ENCODE data around the gene OR4E1. TPM values are rescaled to one million over a fixed set of nuclear protein-coding genes. Genes with fewer than 3 reads are reported as not detected.
A peak's percentile ranks its signal among the peaks of the same experiment; 100 is the strongest.

Gene OR4E1, protein sequence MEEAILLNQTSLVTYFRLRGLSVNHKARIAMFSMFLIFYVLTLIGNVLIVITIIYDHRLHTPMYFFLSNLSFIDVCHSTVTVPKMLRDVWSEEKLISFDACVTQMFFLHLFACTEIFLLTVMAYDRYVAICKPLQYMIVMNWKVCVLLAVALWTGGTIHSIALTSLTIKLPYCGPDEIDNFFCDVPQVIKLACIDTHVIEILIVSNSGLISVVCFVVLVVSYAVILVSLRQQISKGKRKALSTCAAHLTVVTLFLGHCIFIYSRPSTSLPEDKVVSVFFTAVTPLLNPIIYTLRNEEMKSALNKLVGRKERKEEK
- not detected in 2 replicates for total RNA-seq

DNA sequence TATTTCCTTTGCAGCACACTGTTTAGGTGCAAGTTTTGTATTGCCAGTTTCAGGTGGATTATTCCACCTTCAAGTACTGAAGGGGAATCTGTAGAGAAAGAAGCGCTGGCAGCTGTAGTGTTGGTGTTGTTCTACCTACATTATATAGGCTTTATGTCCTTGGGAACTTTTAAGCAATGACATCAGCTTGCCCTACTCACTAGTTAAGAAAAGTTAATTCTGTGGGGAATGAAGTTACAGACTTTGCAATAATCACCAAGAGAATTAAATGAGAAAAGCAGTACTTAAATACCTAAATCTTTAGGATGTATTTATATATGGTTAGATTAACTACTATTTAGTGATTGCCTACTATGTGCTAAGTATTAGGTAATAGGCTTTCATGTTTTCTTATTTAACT, at the start of gene OR4E1:
Gene OR4E1, minus strand, starts transcription at position 101 of the 400 bp plus-strand sequence. CDS start 2,883 bp downstream, outside the sequence.
- TF ChIP-seq, protein P1, sequence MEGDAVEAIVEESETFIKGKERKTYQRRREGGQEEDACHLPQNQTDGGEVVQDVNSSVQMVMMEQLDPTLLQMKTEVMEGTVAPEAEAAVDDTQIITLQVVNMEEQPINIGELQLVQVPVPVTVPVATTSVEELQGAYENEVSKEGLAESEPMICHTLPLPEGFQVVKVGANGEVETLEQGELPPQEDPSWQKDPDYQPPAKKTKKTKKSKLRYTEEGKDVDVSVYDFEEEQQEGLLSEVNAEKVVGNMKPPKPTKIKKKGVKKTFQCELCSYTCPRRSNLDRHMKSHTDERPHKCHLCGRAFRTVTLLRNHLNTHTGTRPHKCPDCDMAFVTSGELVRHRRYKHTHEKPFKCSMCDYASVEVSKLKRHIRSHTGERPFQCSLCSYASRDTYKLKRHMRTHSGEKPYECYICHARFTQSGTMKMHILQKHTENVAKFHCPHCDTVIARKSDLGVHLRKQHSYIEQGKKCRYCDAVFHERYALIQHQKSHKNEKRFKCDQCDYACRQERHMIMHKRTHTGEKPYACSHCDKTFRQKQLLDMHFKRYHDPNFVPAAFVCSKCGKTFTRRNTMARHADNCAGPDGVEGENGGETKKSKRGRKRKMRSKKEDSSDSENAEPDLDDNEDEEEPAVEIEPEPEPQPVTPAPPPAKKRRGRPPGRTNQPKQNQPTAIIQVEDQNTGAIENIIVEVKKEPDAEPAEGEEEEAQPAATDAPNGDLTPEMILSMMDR (IDR thresholded peaks at IDR 0.05; ENCODE audit: insufficient read depth, low read depth, low read length), result no peak
- H3K4me3 ChIP-seq (ENCODE audit: low read depth, low read length), result no peak within 1 kb of the TSS
- no peak for DNase-seq (ENCODE audit: low read depth)

DNA sequence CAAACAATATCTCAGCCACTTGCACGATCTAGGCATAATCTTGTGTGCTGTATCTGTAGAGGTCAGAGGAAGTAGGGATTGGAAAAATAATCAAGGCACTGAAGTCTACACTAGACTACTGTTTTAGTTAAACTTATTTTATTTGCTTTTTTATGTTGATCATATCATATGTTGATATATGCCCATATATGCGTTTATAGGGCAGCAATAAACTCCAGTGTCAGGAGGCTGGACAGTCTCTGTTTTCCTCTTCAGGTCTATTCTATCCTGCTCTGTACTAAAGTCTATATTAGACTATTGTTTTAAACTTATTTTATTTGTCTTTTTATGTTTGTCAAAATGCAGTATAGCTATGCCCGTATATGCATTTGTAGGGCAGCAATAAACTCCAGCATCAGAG, 47.9 kb upstream of the OR4E1 start:
- TF ChIP-seq, protein P1 (IDR thresholded peaks at IDR 0.05; ENCODE audit: insufficient read depth, low read depth, low read length), result no peak
- no peak overlapping the region for H3K4me3 ChIP-seq (ENCODE audit: low read depth, low read length)
- DNase-seq (ENCODE audit: low read depth), result no peak

DNA sequence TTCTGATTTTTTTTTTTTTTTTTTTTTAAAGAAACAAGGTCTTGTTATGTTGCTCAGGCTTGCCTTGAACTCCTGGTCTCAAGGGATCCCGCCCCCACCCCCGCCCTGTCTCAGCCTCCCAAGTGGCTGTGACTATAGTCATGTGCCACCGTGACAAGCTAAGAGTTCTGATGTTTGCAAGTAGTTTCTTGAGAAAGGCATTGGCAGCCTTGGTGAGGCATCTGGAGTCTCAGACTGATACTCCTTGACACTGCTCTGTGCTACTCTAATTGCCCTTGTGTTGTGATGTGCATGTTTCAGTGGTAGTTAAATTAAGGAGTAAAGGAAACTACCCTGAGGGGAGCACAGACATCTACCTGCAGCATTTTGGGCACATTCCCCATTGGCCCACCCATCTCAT, 46.2 kb upstream of the OR4E1 start:
- DNase-seq (ENCODE audit: low read depth), result no peak
- TF ChIP-seq, protein P1 (IDR thresholded peaks at IDR 0.05; ENCODE audit: insufficient read depth, low read depth, low read length), result no peak
- no peak overlapping the region for H3K4me3 ChIP-seq (ENCODE audit: low read depth, low read length)

DNA sequence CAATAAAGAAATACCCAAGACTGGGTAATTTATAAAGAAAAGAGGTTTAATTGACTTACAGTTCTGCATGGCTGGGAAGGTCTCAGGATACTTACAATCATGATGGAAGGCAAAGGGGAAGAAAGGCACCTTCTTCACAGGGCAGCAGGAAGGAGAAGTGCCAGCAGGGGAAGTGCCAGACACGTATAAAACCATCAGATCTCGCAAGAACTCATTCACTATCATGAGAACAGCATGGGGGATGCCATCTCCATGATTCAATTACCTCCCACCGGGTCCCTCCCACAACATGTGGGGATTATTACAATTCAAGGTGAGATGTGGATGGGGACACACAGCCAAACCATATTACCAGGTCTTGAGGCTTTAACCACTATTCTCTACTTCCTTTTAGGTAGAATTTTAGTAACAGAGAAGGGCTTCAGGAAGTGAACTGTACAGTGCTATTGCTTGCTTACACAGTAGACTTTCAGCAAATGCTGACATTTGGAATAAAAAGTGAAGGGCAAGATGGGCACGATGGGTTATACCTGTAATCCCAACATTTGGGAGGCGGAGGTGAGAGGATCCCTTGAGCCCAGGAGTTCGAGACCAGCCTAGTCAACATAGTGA, 40.8 kb upstream of the OR4E1 start:
- TF ChIP-seq, protein P1 (IDR thresholded peaks at IDR 0.05; ENCODE audit: insufficient read depth, low read depth, low read length), result no peak
- no peak overlapping the region for H3K4me3 ChIP-seq (ENCODE audit: low read depth, low read length)
- no peak for DNase-seq (ENCODE audit: low read depth)

DNA sequence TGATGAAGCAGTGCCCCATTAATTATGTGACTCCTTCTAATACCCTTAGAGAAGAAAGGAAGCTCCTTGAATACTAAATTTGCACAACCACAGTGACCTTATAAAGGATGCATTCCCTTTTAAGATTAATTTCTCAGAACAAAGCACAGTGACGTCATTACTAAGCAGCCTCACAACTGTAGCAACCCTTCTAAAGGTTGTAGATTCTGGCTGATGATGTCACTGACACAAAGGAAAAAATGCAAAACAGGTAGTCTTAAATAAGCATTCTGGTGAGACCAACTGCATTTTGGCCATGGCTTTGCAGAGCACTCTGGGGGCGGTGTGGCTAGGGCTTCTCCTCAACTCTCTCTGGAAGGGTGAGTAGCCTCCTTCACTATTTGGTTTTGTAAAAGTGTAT, 38.4 kb upstream of the OR4E1 start:
- TF ChIP-seq, protein P1 (IDR thresholded peaks at IDR 0.05; ENCODE audit: insufficient read depth, low read depth, low read length), result no peak
- H3K4me3 ChIP-seq (ENCODE audit: low read depth, low read length), result no peak overlapping the region
- DNase-seq (ENCODE audit: low read depth), result no peak

DNA sequence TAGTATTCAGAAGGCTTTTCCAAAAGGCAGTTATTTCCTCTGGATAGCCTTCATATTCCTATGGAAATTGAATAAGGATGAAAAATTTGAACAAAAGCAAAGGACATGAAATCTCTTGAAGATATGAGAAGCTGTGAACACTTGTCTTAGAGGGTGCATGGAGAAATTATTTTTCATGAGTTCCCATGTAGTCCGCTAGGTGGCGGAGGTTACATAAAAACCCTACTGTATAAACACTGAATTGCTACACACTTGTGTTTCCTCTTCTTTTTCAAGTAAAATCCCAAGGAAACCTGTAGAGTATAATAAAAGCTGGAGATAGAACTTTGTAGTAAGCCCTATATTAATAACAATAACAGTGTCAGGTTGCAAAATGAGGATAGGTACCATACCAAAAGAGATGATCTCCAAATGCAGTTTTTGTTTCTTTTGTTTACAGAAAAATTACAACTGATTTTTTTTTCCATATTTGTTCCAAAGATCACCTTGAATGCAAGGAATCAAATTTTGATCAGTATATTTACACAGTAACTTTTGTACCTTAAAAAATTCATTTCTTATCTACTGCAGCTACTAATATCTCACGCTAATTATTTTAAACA, 37.8 kb upstream of the OR4E1 start:
- TF ChIP-seq, protein P1 (IDR thresholded peaks at IDR 0.05; ENCODE audit: insufficient read depth, low read depth, low read length), result peak; percentile 76
- no peak overlapping the region for H3K4me3 ChIP-seq (ENCODE audit: low read depth, low read length)
- peak; percentile 49 for DNase-seq (ENCODE audit: low read depth)

Measured in fibroblast of villous mesenchyme (primary cell).